ENCODE measurements around the gene SYNJ2BP. TPM values are rescaled to one million over a fixed set of nuclear protein-coding genes. Genes with fewer than 3 reads are reported as not detected.

Gene SYNJ2BP
- total RNA-seq, result 10 to 100 TPM; 10.5 to 21.5 TPM

- Histone ChIP-seq H3K4me3 (peak within 1 kb of the TSS; percentile 63 to 65), H3K9me3 (no peaks in the 10 kb centered on the region), H3K4me1 (peaks cover 14% of the 10 kb centered on the region), H3K27me3 (no peaks in the 10 kb centered on the region), H3K27ac (peak within 1 kb of the TSS; percentile 80 to 90 (median 86)), H3K36me3 (replicated peaks in 1 of 2; ENCODE audit: insufficient read depth in 1 of 2, low read depth in 2 of 2) (no peaks in the 10 kb centered on the region)
- TF ChIP-seq CTCF (IDR thresholded peaks at IDR 0.05) (no peak), POLR2A (IDR thresholded peaks at IDR 0.05) (peak in 2 of 3 donors; percentile 57 to 62)
- ATAC-seq, result peak; percentile 99
- peak; percentile 87 to 94 (median 90) for DNase-seq
- intact Hi-C loops (cut with DNase I), result no loop called here
- 1% methylated on average over 14 to 22 of the region's 22 CpGs for WGBS, 2 donors
These were observed at the start of gene SYNJ2BP for GRCh38 chr14:70416725-70417349. Gene SYNJ2BP (minus strand): TSS chr14:70417090. CDS start chr14:70416963, 127 bp downstream.

GRCh38 chr14:70454731-70455130 lies 37.8 kb upstream of the SYNJ2BP start:
- WGBS, 2 donors, result 67 to 87% methylated on average over 1 of the region's 1 CpG
- no peak for DNase-seq
- Histone ChIP-seq H3K9me3 (no peaks in the 10 kb centered on the region), H3K27ac (no peak overlapping the region), H3K36me3 (replicated peaks in 1 of 2; ENCODE audit: insufficient read depth in 1 of 2, low read depth in 2 of 2) (no peaks in the 10 kb centered on the region), H3K4me1 (no peaks in the 10 kb centered on the region), H3K4me3 (no peak overlapping the region), H3K27me3 (no peaks in the 10 kb centered on the region)
- no peak for TF ChIP-seq CTCF (IDR thresholded peaks at IDR 0.05)
- no peak for TF ChIP-seq POLR2A (IDR thresholded peaks at IDR 0.05)
- ATAC-seq, result no peak
- intact Hi-C loops (cut with DNase I), result no loop called here

GRCh38 chr14:70451874-70452273 lies 35.0 kb upstream of the SYNJ2BP start, which contains the start of gene ADAM21:
Gene ADAM21 (plus strand): TSS chr14:70452174. CDS start chr14:70457500, 5,326 bp downstream.
- no peaks in the 10 kb centered on the region for H3K36me3 ChIP-seq (replicated peaks in 1 of 2; ENCODE audit: insufficient read depth in 1 of 2, low read depth in 2 of 2)
- intact Hi-C loops (cut with DNase I), result no loop called here
- DNase-seq, result no peak
- H3K27me3 ChIP-seq, result no peaks in the 10 kb centered on the region
- H3K4me3 ChIP-seq, result no peak within 1 kb of the TSS
- H3K27ac ChIP-seq, result no peak within 1 kb of the TSS
- no peaks in the 10 kb centered on the region for H3K9me3 ChIP-seq
- H3K4me1 ChIP-seq, result no peaks in the 10 kb centered on the region
- no peak for TF ChIP-seq CTCF (IDR thresholded peaks at IDR 0.05)
- no peak for TF ChIP-seq POLR2A (IDR thresholded peaks at IDR 0.05)
- WGBS, 2 donors, result 52 to 82% methylated on average over 1 of the region's 1 CpG
- no peak for ATAC-seq

GRCh38 chr14:70448633-70449340 lies 31.9 kb upstream of the SYNJ2BP start:
- DNase-seq (no peak), ATAC-seq (no peak)
- Histone ChIP-seq H3K4me3 (no peak overlapping the region), H3K27ac (no peak overlapping the region), H3K9me3 (peaks cover 0 to 5% (median 0%) of the 10 kb centered on the region in 3 donors), H3K27me3 (no peaks in the 10 kb centered on the region), H3K4me1 (no peaks in the 10 kb centered on the region), H3K36me3 (replicated peaks in 1 of 2; ENCODE audit: insufficient read depth in 1 of 2, low read depth in 2 of 2) (no peaks in the 10 kb centered on the region)
- 71 to 81% methylated on average over 4 of the region's 4 CpGs for WGBS, 2 donors
- TF ChIP-seq POLR2A (IDR thresholded peaks at IDR 0.05) (no peak), CTCF (IDR thresholded peaks at IDR 0.05) (no peak)
- intact Hi-C loops (cut with DNase I), result no loop called here
